ENCODE measurements around the gene TAS2R60. TPM values are rescaled to one million over a fixed set of nuclear protein-coding genes. Genes with fewer than 3 reads are reported as not detected.
"Not testable (repeated sequence)": the region's sequence is repeated elsewhere in the genome, so short reads cannot be mapped to it uniquely, and the experiment has no call there.

Gene TAS2R60
- total and polyA plus RNA-seq, 9 of the 15 experiments (the other 6 are each of a cell fraction or from before 2014, with no cell fraction given) = 0.08 TPM; not detected in 8

- H3K79me2 ChIP-seq (ENCODE audit: control insufficient read depth, insufficient read depth, low read length); CTCF ChIA-PET (ENCODE audit: low intra/inter-chr PET ratio); H3K27me3 ChIP-seq (ENCODE audit: control insufficient read depth in 2 of 2, insufficient read depth in 2 of 2, low read length in 2 of 2); POLR2A ChIA-PET; ATAC-seq; H4K20me1 ChIP-seq (replicated peaks; ENCODE audit: control insufficient read depth, insufficient read depth, low read length); in situ Hi-C loops (cut with MboI); H3K9me3 ChIP-seq (replicated peaks; ENCODE audit: control insufficient read depth, insufficient read depth, low read depth, low read length); DNase-seq (ENCODE audit: extremely low read depth in 1 of 4, low spot score in 3 of 4); BruUV-seq (replicated peaks); H2AFZ ChIP-seq (ENCODE audit: low read depth, low read length); H3K9me1 ChIP-seq (ENCODE audit: control insufficient read depth, insufficient read depth, low read length); FAIRE-seq; intact Hi-C loops (cut with micrococcal nuclease); H3K36me3 ChIP-seq (ENCODE audit: control insufficient read depth, insufficient read depth, low read length); H3K9ac ChIP-seq (ENCODE audit: insufficient read depth in 1 of 2, low read depth in 2 of 2, low read length in 2 of 2); H3K4me2 ChIP-seq (ENCODE audit: insufficient read depth, low read length); H3K27ac ChIP-seq (ENCODE audit: extremely low read depth, low read depth, low read length); H3K4me3 ChIP-seq; H3K4me1 ChIP-seq (replicated peaks in 1 of 2; ENCODE audit: control insufficient read depth in 2 of 2, insufficient read depth in 2 of 2, low read length in 2 of 2); TF ChIP-seq FOXM1 (CRISPR knock-in tag; IDR thresholded peaks at IDR 0.05; ENCODE audit: low read depth); NR2C1 (IDR thresholded peaks at IDR 0.05): not testable (repeated sequence)
- peak; percentile 56; the same call in 1 of the 2 replicates for TF ChIP-seq CC2D1A (IDR thresholded peaks at IDR 0.05)
- 0 out of 2 replicates have a peak, but pooled peaks have one; percentile 55 for TF ChIP-seq XRCC3 (IDR thresholded peaks at IDR 0.05)
- 0 out of 2 replicates have a peak, but pooled peaks have one; percentile 21 for TF ChIP-seq FOXM1 (IDR thresholded peaks at IDR 0.05; ENCODE audit: low read depth)
- TF ChIP-seq, protein P1, sequence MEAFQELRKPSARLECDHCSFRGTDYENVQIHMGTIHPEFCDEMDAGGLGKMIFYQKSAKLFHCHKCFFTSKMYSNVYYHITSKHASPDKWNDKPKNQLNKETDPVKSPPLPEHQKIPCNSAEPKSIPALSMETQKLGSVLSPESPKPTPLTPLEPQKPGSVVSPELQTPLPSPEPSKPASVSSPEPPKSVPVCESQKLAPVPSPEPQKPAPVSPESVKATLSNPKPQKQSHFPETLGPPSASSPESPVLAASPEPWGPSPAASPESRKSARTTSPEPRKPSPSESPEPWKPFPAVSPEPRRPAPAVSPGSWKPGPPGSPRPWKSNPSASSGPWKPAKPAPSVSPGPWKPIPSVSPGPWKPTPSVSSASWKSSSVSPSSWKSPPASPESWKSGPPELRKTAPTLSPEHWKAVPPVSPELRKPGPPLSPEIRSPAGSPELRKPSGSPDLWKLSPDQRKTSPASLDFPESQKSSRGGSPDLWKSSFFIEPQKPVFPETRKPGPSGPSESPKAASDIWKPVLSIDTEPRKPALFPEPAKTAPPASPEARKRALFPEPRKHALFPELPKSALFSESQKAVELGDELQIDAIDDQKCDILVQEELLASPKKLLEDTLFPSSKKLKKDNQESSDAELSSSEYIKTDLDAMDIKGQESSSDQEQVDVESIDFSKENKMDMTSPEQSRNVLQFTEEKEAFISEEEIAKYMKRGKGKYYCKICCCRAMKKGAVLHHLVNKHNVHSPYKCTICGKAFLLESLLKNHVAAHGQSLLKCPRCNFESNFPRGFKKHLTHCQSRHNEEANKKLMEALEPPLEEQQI (IDR thresholded peaks at IDR 0.05) = 0 out of 2 replicates have a peak, but pooled peaks have one; percentile 31
- peak; percentile 72; the same call in 1 of the 2 replicates for TF ChIP-seq ZNF766 (CRISPR knock-in tag; conservative IDR thresholded peaks at IDR 0.05)
- TF ChIP-seq RAD21 (CRISPR knock-in tag; conservative IDR thresholded peaks at IDR 0.05 in 1 of 2, IDR thresholded peaks at IDR 0.05 in 1 of 2) = peak in 1 of 2 experiments; percentile 12; a peak in 1 of 4 replicates
- peak; percentile 35 to 76; a peak in 2 of 4 replicates for TF ChIP-seq TRIM24 (IDR thresholded peaks at IDR 0.05)
- TF ChIP-seq NR2C1 (tag; IDR thresholded peaks at IDR 0.05) = 0 out of 2 replicates have a peak, but pooled peaks have one; percentile 18
- TF ChIP-seq CBX3 (IDR thresholded peaks at IDR 0.05; ENCODE audit: borderline replicate concordance in 1 of 2, low read length in 2 of 2) = peak in 1 of 2 experiments; percentile 75; a peak in 1 of 3 replicates
- TF ChIP-seq TRIM28 (IDR thresholded peaks at IDR 0.05) = peak; percentile 59; the same call in 1 of the 2 replicates
- peak; percentile 99 for TF ChIP-seq ZNF431 (CRISPR knock-in tag; IDR thresholded peaks at IDR 0.05)
- TF ChIP-seq ZNF280A (IDR thresholded peaks at IDR 0.05; ENCODE audit: low read depth, partially characterized antibody) = peak; percentile 84
- WGBS (ENCODE audit: insufficient coverage, low coverage, missing lambda C conversion rate) = 18% methylated on average over 3 of the region's 3 CpGs
Observed at GRCh38 chr7:143420624-143421023, 22.6 kb upstream of the TAS2R60 start.
